H1 (cell line): ENCODE results near the gene FOXC1. TPM values are rescaled to one million over a fixed set of nuclear protein-coding genes. Genes with fewer than 3 reads are reported as not detected.

Source experiments
- CTCF ChIA-PET: fragments of 300-600 bp; sonication (Branson Sonifier 250); formaldehyde crosslinking; loops from one replicate; lab custom pipeline; 2021; ENCODE audit not compliant: partially characterized antibody; lab: Charles Lee
- POLR2A ChIA-PET: fragments of 300-600 bp; sonication (Branson Sonifier 250); formaldehyde crosslinking; loops from one replicate; lab custom pipeline; 2021; ENCODE audit warnings: inconsistent platforms; ENCODE audit not compliant: partially characterized antibody; lab: Charles Lee
- DNase-seq, 2 experiments: peaks; one replicate each; pipeline versions ENCODE4 v3.0.0 to v3.0.0-alpha.2; 2010 to 2022; ENCODE audit warnings: low spot score in 2 of 2, low read depth in 1 of 2, mixed read lengths in 1 of 2
- FAIRE-seq: peaks from 2 replicates; lab custom pipeline; 2011; peaks lifted over from hg19 to GRCh38; lab: Jason Lieb, UNC
- H2AFZ ChIP-seq: 2 replicates; pipeline ENCODE4 v1.8.1; 2012; ENCODE audit warnings: low read length, inconsistent platforms
- H2AK5ac ChIP-seq: 2 replicates; pipeline ENCODE4 v1.6.1; 2013; ENCODE audit warnings: low read depth, low read length
- H2BK120ac ChIP-seq: replicated peaks from 2 replicates; pipeline ENCODE3; 2013; ENCODE audit warnings: low read depth, low read length, inconsistent platforms
- H2BK12ac ChIP-seq: 2 replicates; pipeline ENCODE4 v1.6.1; 2013; ENCODE audit warnings: low read depth, low read length
- H2BK15ac ChIP-seq: 2 replicates; pipeline ENCODE4 v1.6.1; 2013; ENCODE audit warnings: low read length
- H2BK20ac ChIP-seq: 2 replicates; pipeline ENCODE4 v1.6.1; 2013; ENCODE audit warnings: low read length
- H2BK5ac ChIP-seq: 2 replicates; pipeline ENCODE4 v1.6.1; 2013; ENCODE audit warnings: low read depth, low read length
- H3K14ac ChIP-seq: 2 replicates; pipeline ENCODE4 v1.6.1; 2013; ENCODE audit warnings: inconsistent platforms; ENCODE audit not compliant: insufficient read length
- H3K18ac ChIP-seq: 2 replicates; pipeline ENCODE4 v1.6.1; 2013; ENCODE audit warnings: low read length; ENCODE audit errors: extremely low read depth
- H3K23ac ChIP-seq: 2 replicates; pipeline ENCODE4 v1.6.1; 2013; ENCODE audit warnings: inconsistent platforms; ENCODE audit not compliant: insufficient read length
- H3K23me2 ChIP-seq: 2 replicates; pipeline ENCODE4 v1.6.1; 2013; ENCODE audit warnings: low read depth, low read length
- H3K27ac ChIP-seq: 2 replicates; pipeline ENCODE4 v1.6.1; 2011; ENCODE audit warnings: low read depth, low read length, inconsistent platforms
- H3K27me3 ChIP-seq, 4 experiments: replicated peaks in 1 of 4; 1 replicate in 1 of 4; 2 replicates in 3 of 4; pipeline versions ENCODE4 v1.6.1 to v1.8.1; 2011 to 2013; ENCODE audit warnings: low read length in 3 of 4, mild to moderate bottlenecking in 3 of 4, inconsistent platforms in 2 of 4, mixed read lengths in 2 of 4, moderate library complexity in 1 of 4; ENCODE audit not compliant: control insufficient read depth in 3 of 4, insufficient read depth in 3 of 4; ENCODE audit errors: extremely low read depth in 1 of 4
- H3K36me3 ChIP-seq, 4 experiments: 2 replicates each; pipeline versions ENCODE4 v1.6.1 to v1.8.1; 2011 to 2013; ENCODE audit warnings: mild to moderate bottlenecking in 4 of 4, low read length in 3 of 4, moderate library complexity in 2 of 4, control low read depth in 1 of 4, inconsistent platforms in 1 of 4; ENCODE audit not compliant: insufficient read depth in 4 of 4, control insufficient read depth in 2 of 4
- H3K4ac ChIP-seq: replicated peaks from 2 replicates; pipeline ENCODE3; 2013; ENCODE audit warnings: low read length, low read depth, mixed read lengths, inconsistent platforms; ENCODE audit not compliant: insufficient read length
- H3K4me1 ChIP-seq, 4 experiments: replicated peaks in 1 of 4; 1 replicate in 1 of 4; 2 replicates in 3 of 4; pipeline versions ENCODE4 v1.6.1 to v1.8.1; 2011 to 2013; ENCODE audit warnings: low read length in 3 of 4, inconsistent platforms in 2 of 4, mixed read lengths in 1 of 4; ENCODE audit not compliant: insufficient read depth in 4 of 4, control insufficient read depth in 3 of 4
- H3K4me2 ChIP-seq, 2 experiments: 2 replicates each; pipeline versions ENCODE4 v1.6.1 to v1.8.1; 2011 to 2013; ENCODE audit warnings: low read depth in 2 of 2, low read length in 2 of 2, control low read depth in 1 of 2, inconsistent platforms in 1 of 2, mild to moderate bottlenecking in 1 of 2; ENCODE audit not compliant: insufficient read depth in 1 of 2
- H3K4me3 ChIP-seq, 4 experiments: fragments of 200-600, 300-600 bp in 1 of 4; sonication (generic), shearing (Covaris generic), sonication (Bioruptor Twin) in 1 of 4; 2 replicates each; pipeline versions ENCODE4 v1.5.1 to v1.8.1; 2011 to 2016; ENCODE audit warnings: low read length in 4 of 4, low read depth in 3 of 4, control low read depth in 2 of 4, inconsistent platforms in 2 of 4, mild to moderate bottlenecking in 2 of 4, mixed read lengths in 1 of 4, moderate library complexity in 1 of 4; ENCODE audit not compliant: insufficient read depth in 2 of 4; ENCODE audit errors: extremely low read depth in 1 of 4
- H3K56ac ChIP-seq: replicated peaks from 2 replicates; pipeline ENCODE3; 2013; ENCODE audit warnings: low read depth, mild to moderate bottlenecking, mixed read lengths, low read length, inconsistent platforms; ENCODE audit not compliant: insufficient read length
- H3K79me1 ChIP-seq: 2 replicates; pipeline ENCODE4 v1.6.1; 2013; ENCODE audit warnings: low read depth, low read length, control low read depth
- H3K79me2 ChIP-seq, 2 experiments: 2 replicates each; pipeline versions ENCODE4 v1.6.1 to v1.8.1; 2012 to 2013; ENCODE audit warnings: low read length in 2 of 2, mild to moderate bottlenecking in 2 of 2, inconsistent platforms in 1 of 2; ENCODE audit not compliant: insufficient read depth in 2 of 2, control insufficient read depth in 1 of 2
- H3K9ac ChIP-seq, 4 experiments: replicated peaks in 1 of 4; 1 replicate in 1 of 4; 2 replicates in 3 of 4; pipeline versions ENCODE4 v1.6.1 to v1.8.1; 2011 to 2013; ENCODE audit warnings: low read depth in 3 of 4, low read length in 3 of 4, control low read depth in 2 of 4, mild to moderate bottlenecking in 2 of 4, moderate library complexity in 2 of 4, inconsistent platforms in 1 of 4; ENCODE audit errors: extremely low read depth in 1 of 4
- H3K9me3 ChIP-seq, 2 experiments: 2 replicates each; pipeline versions ENCODE4 v1.6.1 to v1.8.1; 2012 to 2013; ENCODE audit warnings: mild to moderate bottlenecking in 2 of 2, moderate library complexity in 2 of 2, control low read depth in 1 of 2, inconsistent platforms in 1 of 2, low read depth in 1 of 2, low read length in 1 of 2, mixed read lengths in 1 of 2; ENCODE audit not compliant: insufficient read depth in 2 of 2
- H4K20me1 ChIP-seq, 2 experiments: replicated peaks in 1 of 2; 2 replicates each; pipeline versions ENCODE3 to v1.8.1; 2011 to 2013; ENCODE audit warnings: inconsistent platforms in 2 of 2, low read length in 2 of 2, mild to moderate bottlenecking in 1 of 2; ENCODE audit not compliant: insufficient read depth in 2 of 2, control insufficient read depth in 1 of 2
- H4K5ac ChIP-seq: 2 replicates; pipeline ENCODE4 v1.6.1; 2013; ENCODE audit warnings: low read length, low read depth, mixed read lengths, inconsistent platforms; ENCODE audit not compliant: insufficient read length
- H4K8ac ChIP-seq: 2 replicates; pipeline ENCODE4 v1.8.0; 2013; ENCODE audit warnings: mild to moderate bottlenecking, moderate library complexity, low read length, inconsistent platforms; ENCODE audit not compliant: insufficient read depth; ENCODE audit errors: extremely low read depth
- H4K91ac ChIP-seq: replicated peaks from 2 replicates; pipeline ENCODE3; 2013; ENCODE audit warnings: low read length, mixed read lengths, inconsistent platforms; ENCODE audit not compliant: insufficient read length
- CBX8 ChIP-seq: fragments of 300-800, 300-1000 bp; sonication (generic); IDR thresholded peaks from 2 replicates; pipeline ENCODE4 v1.7.1; 2016; ENCODE audit warnings: low read depth, low read length, borderline replicate concordance
- CTBP2 ChIP-seq: IDR thresholded peaks from 2 replicates; pipeline ENCODE4 v1.7.0; 2011; ENCODE audit warnings: borderline replicate concordance, mild to moderate bottlenecking, moderate library complexity, mixed read lengths, low read length; ENCODE audit not compliant: insufficient read depth, insufficient read length
- E2F6 ChIP-seq: IDR thresholded peaks from 2 replicates; pipeline ENCODE4 v1.6.1; 2012; ENCODE audit warnings: inconsistent platforms
- EZH2 ChIP-seq: fragments of 200-600 bp; sonication (generic); IDR thresholded peaks from 2 replicates; pipeline ENCODE4 v1.7.1; 2012; ENCODE audit warnings: low read depth, mild to moderate bottlenecking, moderate library complexity, low read length, inconsistent platforms; ENCODE audit not compliant: severe bottlenecking
- JUND ChIP-seq: IDR thresholded peaks from 2 replicates; pipeline ENCODE4 v1.6.1; 2011; ENCODE audit warnings: mild to moderate bottlenecking, improper control_type of control experiment, low read length
- POLR2AphosphoS5 ChIP-seq: IDR thresholded peaks from 2 replicates; pipeline ENCODE4 v1.6.1; 2011; ENCODE audit warnings: low read depth, low read length
- POU5F1 ChIP-seq: IDR thresholded peaks from 2 replicates; pipeline ENCODE4 v1.6.1; 2011; ENCODE audit warnings: low read depth, mild to moderate bottlenecking, low read length, moderate library complexity
- RNF2 ChIP-seq: fragments of 200-900, 300-1000 bp; sonication (generic); IDR thresholded peaks from 2 replicates; pipeline ENCODE4 v1.7.1; 2016; ENCODE audit warnings: borderline replicate concordance, low read depth, mild to moderate bottlenecking, antibody characterized with exemption, low read length; ENCODE audit not compliant: poor library complexity, severe bottlenecking; ENCODE audit errors: missing control alignments
- SUZ12 ChIP-seq: fragments of 200-600 bp; sonication (generic); IDR thresholded peaks from 2 replicates; pipeline ENCODE4 v1.6.1; 2012; ENCODE audit warnings: mild to moderate bottlenecking, inconsistent platforms, low read length, moderate library complexity, mixed read lengths
- WGBS, 2 experiments: shearing (Covaris generic) in 1 of 2; methylation state at CpG; one replicate each; pipeline versions ENCODE4 v1.1.6 to v1.1.7; 2013 to 2015; ENCODE audit warnings: low lambda C conversion rate in 2 of 2, mixed read lengths in 2 of 2, inconsistent platforms in 1 of 2, low coverage in 1 of 2, missing lambda C conversion rate in 1 of 2; ENCODE audit not compliant: insufficient replicate concordance in 2 of 2, insufficient coverage in 1 of 2, insufficient read length in 1 of 2; ENCODE audit errors: extremely low coverage in 1 of 2, missing lambda C conversion rate in 1 of 2; 5-methylcytosine and 5-hydroxymethylcytosine counted together
- polyA plus RNA-seq, 7 experiments: library from polyadenylated mRNA; depleted of rRNA in 3 of 7; stranded (reverse) in 5 of 7; unstranded in 2 of 7; fragments of >200 nt in 5 of 7; fragments of 200-250 nt in 2 of 7; gene quantifications; 1 replicate in 5 of 7; 2 replicates in 1 of 7; 4 replicates in 1 of 7; pipeline versions ENCODE4 v1.2.1 to v1.2.3, GENCODE V29; 2011 to 2013; ENCODE audit warnings: missing spikeins in 2 of 7, mixed read lengths in 2 of 7
- total RNA-seq: library from RNA; stranded (reverse); fragmentation: NEBNext Ultra II Directional; extraction: Animal tissue kit (Norgen Biotek cat#: 25700); gene quantifications from 2 replicates; pipeline ENCODE4 v1.2.1, GENCODE V29; 2021

Gene FOXC1
- total and polyA plus RNA-seq, 2 of the 8 experiments (the other 6 are each of a cell fraction or from before 2014, with no cell fraction given), result 0.22 TPM; not detected in 1

DNA sequence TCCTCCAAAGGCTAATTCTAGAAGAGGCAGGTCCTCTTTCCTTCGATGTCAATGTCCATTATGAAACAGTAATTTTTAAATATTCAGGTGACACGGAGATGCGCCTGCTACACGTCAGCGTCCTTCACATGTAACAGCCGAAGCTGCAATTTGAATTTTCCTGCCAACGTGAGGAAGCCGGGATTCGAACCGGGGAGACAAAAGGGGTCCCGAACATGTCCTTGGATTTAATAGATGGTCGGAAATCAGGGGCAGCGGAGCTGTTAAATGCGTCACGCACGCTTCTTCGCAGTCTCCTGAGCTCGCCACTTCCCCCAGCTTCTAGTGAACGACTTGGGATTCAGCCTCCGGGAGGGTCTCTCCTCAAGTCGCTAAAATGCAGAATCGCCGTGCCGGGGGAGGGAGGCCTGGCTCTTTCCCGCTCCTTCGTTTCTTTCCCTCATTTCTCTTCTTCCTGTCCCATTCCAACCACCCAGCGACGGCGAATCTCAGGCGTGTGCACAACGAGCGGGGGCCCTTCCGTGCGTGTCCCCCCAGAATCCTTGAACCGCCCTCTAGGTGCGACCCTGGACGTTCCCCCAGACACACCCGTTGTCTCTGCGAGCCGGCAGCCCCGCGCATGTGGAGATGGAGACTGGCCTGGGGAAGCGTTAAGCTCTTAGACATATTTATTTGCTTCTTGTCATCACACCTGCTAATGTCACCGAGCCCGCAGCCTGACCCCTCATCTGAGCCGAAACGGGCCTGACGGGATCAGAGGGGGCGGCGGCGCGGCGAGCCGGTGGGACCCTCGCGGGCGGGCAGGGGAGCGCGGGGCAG is 1.3 kb upstream of the FOXC1 start:
- H2AK5ac ChIP-seq, result no peak overlapping the region
- FAIRE-seq, result no peak
- H2AFZ ChIP-seq, result no peak overlapping the region
- no peaks in the 10 kb centered on the region for H3K79me2 ChIP-seq
- POLR2A ChIA-PET, result interaction anchor here (1.0 to 3.1 kb wide), 4 partner anchors 9 to 745 kb away, joined by 4 to 18 read pairs (median 8); no protein-coding TSS in a partner anchor
- H3K9me3 ChIP-seq, result no peaks in the 10 kb centered on the region; a peak in 1 of 4 replicates
- peak overlapping the region; percentile 91 for H2BK12ac ChIP-seq
- no peak overlapping the region for H3K14ac ChIP-seq
- DNase-seq, result no peak
- no peak overlapping the region; the same call in 1 of the 2 replicates for H2BK15ac ChIP-seq
- H3K23me2 ChIP-seq, result peaks cover 24% of the 10 kb centered on the region; the same call in 1 of the 2 replicates
- H4K91ac ChIP-seq, result no peak overlapping the region
- no peaks in the 10 kb centered on the region for H3K79me1 ChIP-seq
- CTCF ChIA-PET, result interaction anchor here (1.0 to 4.5 kb wide), 7 partner anchors 8 to 745 kb away, joined by 3 to 37 read pairs (median 4); no protein-coding TSS in a partner anchor
- H2BK20ac ChIP-seq, result peak overlapping the region; percentile 55; the same call in 1 of the 2 replicates
- H4K5ac ChIP-seq, result no peak overlapping the region
- H3K4ac ChIP-seq, result no peak overlapping the region
- H3K23ac ChIP-seq, result no peak overlapping the region
- 0 out of 2 replicates have a peak overlapping the region, but pooled peaks have one; percentile 88 for H3K18ac ChIP-seq
- H4K8ac ChIP-seq, result peak overlapping the region; percentile 45; the same call in 1 of the 2 replicates
- H3K27me3 ChIP-seq, result peaks cover 76 to 100% (median 90%) of the 10 kb centered on the region in 4 experiments
- H2BK120ac ChIP-seq, result no peak overlapping the region
- peaks cover 0 to 21% (median 0%) of the 10 kb centered on the region in 4 experiments; a peak in 1 of 8 replicates for H3K36me3 ChIP-seq
- no peak overlapping the region for H2BK5ac ChIP-seq
- H3K27ac ChIP-seq, result no peak overlapping the region
- 6% methylated on average over 55 of the region's 59 CpGs; no CpG with 5 or more reads in 1 of the 2 experiments for WGBS, 2 experiments
- no peak overlapping the region for H3K56ac ChIP-seq
- H3K4me3 ChIP-seq, result peak overlapping the region in 2 of 4 experiments; percentile 2 to 60; a peak in 4 of 8 replicates
- peak overlapping the region; percentile 81 to 93 for H3K4me2 ChIP-seq
- TF ChIP-seq JUND, result no peak
- TF ChIP-seq EZH2, result peak; percentile 97
- peak; percentile 50; the same call in 1 of the 2 replicates for TF ChIP-seq E2F6
- TF ChIP-seq SUZ12, result peak; percentile 96
- TF ChIP-seq CBX8, result peak; percentile 83; the same call in 1 of the 2 replicates
- peak; percentile 83 for TF ChIP-seq RNF2
- no peak for TF ChIP-seq POU5F1
- no peak for TF ChIP-seq POLR2AphosphoS5
- peak; percentile 26 for TF ChIP-seq CTBP2
- peaks cover 9 to 17% of the 10 kb centered on the region in 2 experiments for H4K20me1 ChIP-seq
- H3K4me1 ChIP-seq, result peaks cover 14 to 51% (median 23%) of the 10 kb centered on the region in 4 experiments
- H3K9ac ChIP-seq, result no peak overlapping the region; a peak in 1 of 7 replicates
